Measurements from ENCODE around the gene TMEM132A. TPM values are rescaled to one million over a fixed set of nuclear protein-coding genes. Genes with fewer than 3 reads are reported as not detected.

Gene TMEM132A, protein sequence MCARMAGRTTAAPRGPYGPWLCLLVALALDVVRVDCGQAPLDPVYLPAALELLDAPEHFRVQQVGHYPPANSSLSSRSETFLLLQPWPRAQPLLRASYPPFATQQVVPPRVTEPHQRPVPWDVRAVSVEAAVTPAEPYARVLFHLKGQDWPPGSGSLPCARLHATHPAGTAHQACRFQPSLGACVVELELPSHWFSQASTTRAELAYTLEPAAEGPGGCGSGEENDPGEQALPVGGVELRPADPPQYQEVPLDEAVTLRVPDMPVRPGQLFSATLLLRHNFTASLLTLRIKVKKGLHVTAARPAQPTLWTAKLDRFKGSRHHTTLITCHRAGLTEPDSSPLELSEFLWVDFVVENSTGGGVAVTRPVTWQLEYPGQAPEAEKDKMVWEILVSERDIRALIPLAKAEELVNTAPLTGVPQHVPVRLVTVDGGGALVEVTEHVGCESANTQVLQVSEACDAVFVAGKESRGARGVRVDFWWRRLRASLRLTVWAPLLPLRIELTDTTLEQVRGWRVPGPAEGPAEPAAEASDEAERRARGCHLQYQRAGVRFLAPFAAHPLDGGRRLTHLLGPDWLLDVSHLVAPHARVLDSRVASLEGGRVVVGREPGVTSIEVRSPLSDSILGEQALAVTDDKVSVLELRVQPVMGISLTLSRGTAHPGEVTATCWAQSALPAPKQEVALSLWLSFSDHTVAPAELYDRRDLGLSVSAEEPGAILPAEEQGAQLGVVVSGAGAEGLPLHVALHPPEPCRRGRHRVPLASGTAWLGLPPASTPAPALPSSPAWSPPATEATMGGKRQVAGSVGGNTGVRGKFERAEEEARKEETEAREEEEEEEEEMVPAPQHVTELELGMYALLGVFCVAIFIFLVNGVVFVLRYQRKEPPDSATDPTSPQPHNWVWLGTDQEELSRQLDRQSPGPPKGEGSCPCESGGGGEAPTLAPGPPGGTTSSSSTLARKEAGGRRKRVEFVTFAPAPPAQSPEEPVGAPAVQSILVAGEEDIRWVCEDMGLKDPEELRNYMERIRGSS
- 22.6 and 25.2 TPM in 2 replicates for total RNA-seq

DNA sequence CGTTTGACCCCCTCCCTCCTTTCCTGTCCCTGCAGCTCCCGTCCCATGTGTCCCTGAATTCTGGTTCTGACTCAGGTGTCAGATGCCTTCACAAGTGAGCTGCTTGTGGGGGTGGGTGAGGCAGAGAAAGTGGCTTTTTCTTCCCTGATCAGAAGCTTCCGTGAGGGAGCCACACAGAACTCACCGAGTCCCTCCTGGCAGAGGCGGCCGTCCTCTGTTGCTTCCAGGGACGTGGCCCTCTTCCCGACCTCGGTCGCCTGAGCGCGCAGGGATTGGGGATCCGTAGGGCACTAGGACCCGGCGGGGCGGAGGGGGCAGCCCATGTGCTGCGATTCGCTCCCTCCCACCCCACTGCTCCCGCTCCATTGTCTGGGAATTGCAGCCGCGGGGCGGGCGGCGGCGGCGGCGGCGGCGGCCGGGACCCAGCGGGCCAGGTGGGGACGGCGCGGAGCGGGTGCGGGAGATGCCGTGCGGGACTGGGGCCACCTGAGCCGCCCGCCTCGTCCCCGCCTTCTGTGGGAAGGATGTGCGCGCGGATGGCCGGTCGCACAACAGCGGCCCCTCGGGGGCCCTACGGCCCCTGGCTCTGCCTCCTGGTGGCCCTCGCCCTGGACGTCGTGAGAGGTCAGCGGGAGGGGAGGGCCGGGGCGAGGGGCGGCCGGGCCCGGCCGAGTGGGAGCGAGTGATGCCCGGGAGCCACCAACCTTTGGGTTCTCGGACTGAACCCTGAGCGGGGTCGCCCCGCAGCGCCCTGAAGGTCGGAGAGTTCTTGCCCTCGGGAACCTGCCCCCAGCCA is at the start of gene TMEM132A:
Gene TMEM132A (plus strand): TSS at position 351 of the 796 bp plus-strand sequence. CDS start 174 bp downstream, at position 525.
- Histone ChIP-seq H3K4me3 (ENCODE audit: low read depth, low read length) (peak within 1 kb of the TSS; percentile 79), H3K36me3 (ENCODE audit: control insufficient read depth, insufficient read depth, low read length) (peaks cover 27% of the 10 kb centered on the region), H3K27me3 (ENCODE audit: control insufficient read depth, insufficient read depth, low read length) (no peaks in the 10 kb centered on the region)
- DNase-seq (ENCODE audit: low read depth) (peak; percentile 56), FAIRE-seq (no peak)
- TF ChIP-seq, protein P1, sequence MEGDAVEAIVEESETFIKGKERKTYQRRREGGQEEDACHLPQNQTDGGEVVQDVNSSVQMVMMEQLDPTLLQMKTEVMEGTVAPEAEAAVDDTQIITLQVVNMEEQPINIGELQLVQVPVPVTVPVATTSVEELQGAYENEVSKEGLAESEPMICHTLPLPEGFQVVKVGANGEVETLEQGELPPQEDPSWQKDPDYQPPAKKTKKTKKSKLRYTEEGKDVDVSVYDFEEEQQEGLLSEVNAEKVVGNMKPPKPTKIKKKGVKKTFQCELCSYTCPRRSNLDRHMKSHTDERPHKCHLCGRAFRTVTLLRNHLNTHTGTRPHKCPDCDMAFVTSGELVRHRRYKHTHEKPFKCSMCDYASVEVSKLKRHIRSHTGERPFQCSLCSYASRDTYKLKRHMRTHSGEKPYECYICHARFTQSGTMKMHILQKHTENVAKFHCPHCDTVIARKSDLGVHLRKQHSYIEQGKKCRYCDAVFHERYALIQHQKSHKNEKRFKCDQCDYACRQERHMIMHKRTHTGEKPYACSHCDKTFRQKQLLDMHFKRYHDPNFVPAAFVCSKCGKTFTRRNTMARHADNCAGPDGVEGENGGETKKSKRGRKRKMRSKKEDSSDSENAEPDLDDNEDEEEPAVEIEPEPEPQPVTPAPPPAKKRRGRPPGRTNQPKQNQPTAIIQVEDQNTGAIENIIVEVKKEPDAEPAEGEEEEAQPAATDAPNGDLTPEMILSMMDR (IDR thresholded peaks at IDR 0.05; ENCODE audit: insufficient read depth, low read length, severe bottlenecking): peak; percentile 5

DNA sequence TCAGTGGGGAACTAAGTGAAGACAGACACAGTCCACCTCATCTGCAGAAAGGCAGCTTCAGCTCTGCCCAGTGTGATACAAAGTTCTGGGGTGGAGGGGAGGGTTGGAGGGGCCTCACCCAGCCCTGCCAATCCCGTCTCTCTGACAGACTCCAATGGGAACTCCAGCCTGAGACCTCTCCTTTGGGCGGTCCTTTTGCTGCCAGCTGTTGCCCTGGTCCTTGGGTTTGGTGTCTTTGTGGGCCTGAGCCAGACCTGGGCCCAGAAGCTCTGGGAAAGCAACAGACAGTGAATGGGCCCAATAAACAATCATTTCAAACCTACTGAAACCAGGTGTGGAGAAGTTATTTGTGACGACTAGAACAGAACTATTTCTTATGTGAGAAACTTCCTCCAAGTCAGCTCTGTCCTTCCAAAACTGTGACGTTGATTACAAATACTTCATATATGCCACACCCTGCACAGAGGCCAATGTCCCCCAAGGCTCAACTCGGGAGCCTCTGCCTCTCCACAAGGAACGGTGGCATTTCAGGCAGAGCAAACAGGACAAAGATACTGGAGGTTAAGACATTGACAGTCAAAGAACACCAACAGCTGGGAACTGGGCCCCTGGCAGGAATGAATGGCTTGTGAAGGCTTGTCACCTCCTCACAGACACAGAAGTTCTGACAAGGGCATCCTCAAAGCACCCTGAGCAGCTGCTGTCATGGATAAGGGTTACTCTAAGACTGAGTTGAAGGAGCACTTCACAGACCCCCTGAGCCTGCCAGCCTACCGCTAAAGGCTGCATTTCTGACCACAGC is 48.7 kb upstream of the TMEM132A start:
- peaks cover 4% of the 10 kb centered on the region for H3K36me3 ChIP-seq (ENCODE audit: control insufficient read depth, insufficient read depth, low read length)
- no peak for DNase-seq (ENCODE audit: low read depth)
- TF ChIP-seq, protein P1 (IDR thresholded peaks at IDR 0.05; ENCODE audit: insufficient read depth, low read length, severe bottlenecking): no peak

DNA sequence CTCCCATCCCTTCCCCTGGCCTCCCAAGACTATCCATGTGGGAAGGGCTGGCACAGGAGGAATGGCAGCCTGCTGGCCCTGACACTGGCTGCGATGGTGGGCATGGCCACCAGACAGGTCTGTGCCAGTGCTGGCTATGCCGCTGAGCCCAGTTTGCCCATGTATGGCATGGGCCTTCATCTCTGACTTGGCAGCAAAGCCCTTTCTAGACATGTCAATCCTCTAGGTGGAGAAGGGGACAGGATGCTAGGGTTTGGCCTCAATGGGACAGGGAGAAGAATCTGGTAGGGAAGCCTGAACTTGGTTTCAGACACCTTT is 48.1 kb upstream of the TMEM132A start:
- H3K27me3 ChIP-seq (ENCODE audit: control insufficient read depth, insufficient read depth, low read length): no peaks in the 10 kb centered on the region
- FAIRE-seq (no peak), DNase-seq (ENCODE audit: low read depth) (no peak)
- TF ChIP-seq, protein P1 (IDR thresholded peaks at IDR 0.05; ENCODE audit: insufficient read depth, low read length, severe bottlenecking): no peak
- no peak overlapping the region for H3K4me3 ChIP-seq (ENCODE audit: low read depth, low read length)
- peaks cover 6% of the 10 kb centered on the region for H3K36me3 ChIP-seq (ENCODE audit: control insufficient read depth, insufficient read depth, low read length)

More for the DNA sequence above, 48.7 kb upstream of the TMEM132A start:
- no peaks in the 10 kb centered on the region for H3K27me3 ChIP-seq (ENCODE audit: control insufficient read depth, insufficient read depth, low read length)
- FAIRE-seq: no peak
- H3K4me3 ChIP-seq (ENCODE audit: low read depth, low read length): no peak overlapping the region

DNA sequence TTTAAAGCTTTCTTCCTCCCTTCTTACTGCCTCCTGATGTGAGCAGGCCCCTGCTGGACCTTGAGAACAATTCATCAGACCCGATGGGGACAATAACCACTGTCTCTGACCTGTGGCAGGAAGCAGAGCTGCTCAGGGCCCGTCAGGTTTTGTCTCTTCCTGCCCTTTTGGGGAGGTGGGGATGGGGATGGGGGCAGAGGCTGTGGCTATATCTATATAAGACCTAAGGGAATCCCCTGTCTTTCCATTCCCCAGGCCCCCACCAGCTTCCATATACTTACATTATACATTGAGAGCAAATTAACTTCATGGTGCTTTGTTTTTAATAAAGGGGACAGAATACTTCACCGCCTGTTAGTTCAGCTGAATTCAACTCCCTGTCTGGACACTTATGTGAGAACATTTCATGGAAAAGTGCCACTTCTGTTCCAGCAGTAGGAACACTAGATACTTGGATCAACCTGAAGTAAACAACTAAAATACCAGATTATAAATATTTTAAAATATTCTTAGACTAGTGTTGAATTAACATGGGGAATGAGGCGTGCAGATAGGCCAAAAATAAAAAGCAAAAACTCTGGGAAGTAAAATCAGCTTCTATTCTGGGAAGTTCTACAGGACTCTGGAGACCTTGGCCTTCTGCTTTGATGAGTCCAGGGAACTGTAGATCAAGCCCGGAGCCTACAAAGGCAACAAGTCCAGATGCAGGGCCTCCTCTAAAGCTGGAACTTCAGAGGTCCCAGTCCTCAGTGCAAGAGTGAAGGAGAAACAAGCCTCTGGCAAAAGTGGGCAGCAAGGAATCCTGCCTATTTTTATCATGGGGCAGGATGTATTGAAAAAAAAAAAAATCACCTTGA is 45.8 kb upstream of the TMEM132A start:
- no peaks in the 10 kb centered on the region for H3K27me3 ChIP-seq (ENCODE audit: control insufficient read depth, insufficient read depth, low read length)
- TF ChIP-seq, protein P1 (IDR thresholded peaks at IDR 0.05; ENCODE audit: insufficient read depth, low read length, severe bottlenecking): no peak
- FAIRE-seq (no peak), DNase-seq (ENCODE audit: low read depth) (no peak)
- no peak overlapping the region for H3K4me3 ChIP-seq (ENCODE audit: low read depth, low read length)
- H3K36me3 ChIP-seq (ENCODE audit: control insufficient read depth, insufficient read depth, low read length): peaks cover 6% of the 10 kb centered on the region
